ENCODE results near the gene ERLIN1. TPM values are rescaled to one million over a fixed set of nuclear protein-coding genes. Genes with fewer than 3 reads are reported as not detected.

ERLIN1 gene
- total RNA-seq, 1 donor from 2014 or later = 29.0 TPM

- DNase-seq (ENCODE audit: low spot score in 2 of 2, unreplicated experiment in 2 of 2) = no peak
- TF ChIP-seq, protein P1, sequence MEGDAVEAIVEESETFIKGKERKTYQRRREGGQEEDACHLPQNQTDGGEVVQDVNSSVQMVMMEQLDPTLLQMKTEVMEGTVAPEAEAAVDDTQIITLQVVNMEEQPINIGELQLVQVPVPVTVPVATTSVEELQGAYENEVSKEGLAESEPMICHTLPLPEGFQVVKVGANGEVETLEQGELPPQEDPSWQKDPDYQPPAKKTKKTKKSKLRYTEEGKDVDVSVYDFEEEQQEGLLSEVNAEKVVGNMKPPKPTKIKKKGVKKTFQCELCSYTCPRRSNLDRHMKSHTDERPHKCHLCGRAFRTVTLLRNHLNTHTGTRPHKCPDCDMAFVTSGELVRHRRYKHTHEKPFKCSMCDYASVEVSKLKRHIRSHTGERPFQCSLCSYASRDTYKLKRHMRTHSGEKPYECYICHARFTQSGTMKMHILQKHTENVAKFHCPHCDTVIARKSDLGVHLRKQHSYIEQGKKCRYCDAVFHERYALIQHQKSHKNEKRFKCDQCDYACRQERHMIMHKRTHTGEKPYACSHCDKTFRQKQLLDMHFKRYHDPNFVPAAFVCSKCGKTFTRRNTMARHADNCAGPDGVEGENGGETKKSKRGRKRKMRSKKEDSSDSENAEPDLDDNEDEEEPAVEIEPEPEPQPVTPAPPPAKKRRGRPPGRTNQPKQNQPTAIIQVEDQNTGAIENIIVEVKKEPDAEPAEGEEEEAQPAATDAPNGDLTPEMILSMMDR (IDR thresholded peaks at IDR 0.05; ENCODE audit: unreplicated experiment) = no peak
- no peak overlapping the region for H3K4me3 Mint-ChIP-seq
- peaks cover 3% of the 10 kb centered on the region for H3K4me1 Mint-ChIP-seq
- no peaks in the 10 kb centered on the region for H3K9me3 Mint-ChIP-seq
- H3K27ac Mint-ChIP-seq = no peak overlapping the region
- H3K36me3 Mint-ChIP-seq = peaks cover 36% of the 10 kb centered on the region
- H3K27me3 Mint-ChIP-seq (ENCODE audit: low read depth) = no peaks in the 10 kb centered on the region
Observed at GRCh38 chr10:100192350-100192749, 6.5 kb upstream of the ERLIN1 start.

DNA sequence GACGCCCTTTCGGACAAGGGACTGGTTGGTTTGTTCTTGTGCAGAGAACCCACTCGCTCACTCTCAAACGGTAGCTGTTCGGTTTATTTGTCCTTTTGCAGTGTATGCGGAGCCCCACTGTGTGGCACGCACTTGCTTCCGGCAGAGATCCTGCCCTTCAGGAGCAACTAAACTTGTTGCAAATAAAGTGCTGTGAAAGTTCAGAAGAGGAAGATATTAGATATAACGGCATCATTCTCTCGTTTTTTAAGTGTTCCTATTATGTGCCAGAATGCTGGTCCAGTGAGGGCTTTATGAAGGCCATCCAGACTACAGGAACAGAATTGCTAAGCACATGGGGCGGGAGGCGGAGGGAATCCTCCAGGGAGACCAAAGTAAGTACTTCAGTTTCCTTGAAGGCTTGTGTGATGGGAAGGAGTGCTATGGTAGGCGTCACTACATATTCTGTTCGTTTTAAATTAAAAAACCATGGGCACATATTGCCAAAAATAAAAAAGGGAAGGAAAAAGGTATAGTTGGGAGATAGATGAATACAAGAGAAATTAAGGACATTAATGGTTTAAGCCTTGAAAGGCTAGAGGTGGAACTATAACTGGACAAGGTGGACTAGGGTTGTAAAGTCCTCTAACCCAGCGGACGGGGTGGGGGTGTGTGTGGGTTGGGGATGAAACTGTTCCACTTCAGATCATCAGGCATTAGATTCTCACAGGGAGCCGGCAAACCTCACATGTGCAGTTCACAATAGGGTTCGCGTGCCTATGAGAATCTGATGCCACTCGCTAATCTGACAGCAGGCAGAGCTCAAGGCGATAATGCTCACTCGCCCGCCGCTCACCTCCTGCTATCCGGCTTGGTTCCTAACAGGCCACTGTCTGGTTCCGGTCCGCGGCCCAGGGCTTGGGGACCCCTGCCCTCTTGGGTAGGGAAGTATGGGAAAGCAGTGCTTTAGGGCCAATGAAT lies 704 bp upstream of the ERLIN1 start:
- H3K9me3 Mint-ChIP-seq = no peaks in the 10 kb centered on the region
- peaks cover 15% of the 10 kb centered on the region for H3K36me3 Mint-ChIP-seq
- peak overlapping the region; percentile 97 for H3K27ac Mint-ChIP-seq
- H3K4me1 Mint-ChIP-seq = peaks cover 31% of the 10 kb centered on the region
- no peaks in the 10 kb centered on the region for H3K27me3 Mint-ChIP-seq (ENCODE audit: low read depth)
- H3K4me3 Mint-ChIP-seq = peak overlapping the region; percentile 95
- TF ChIP-seq, protein P1 (IDR thresholded peaks at IDR 0.05; ENCODE audit: unreplicated experiment) = no peak
- no peak for DNase-seq (ENCODE audit: low spot score in 2 of 2, unreplicated experiment in 2 of 2)

GRCh38 chr10:100184840-100185239 lies 989 bp downstream of the ERLIN1 start:
- peak overlapping the region; percentile 93 for H3K27ac Mint-ChIP-seq

GRCh38 chr10:100184426-100184825 lies 1.4 kb downstream of the ERLIN1 start:
- TF ChIP-seq, protein P1 (IDR thresholded peaks at IDR 0.05; ENCODE audit: unreplicated experiment) = no peak
- peak overlapping the region; percentile 95 for H3K4me3 Mint-ChIP-seq
- peak overlapping the region; percentile 93 for H3K27ac Mint-ChIP-seq
- no peak for DNase-seq (ENCODE audit: low spot score in 2 of 2, unreplicated experiment in 2 of 2)
- peaks cover 3% of the 10 kb centered on the region for H3K36me3 Mint-ChIP-seq
- H3K27me3 Mint-ChIP-seq (ENCODE audit: low read depth) = no peaks in the 10 kb centered on the region
- no peaks in the 10 kb centered on the region for H3K9me3 Mint-ChIP-seq
- H3K4me1 Mint-ChIP-seq = peaks cover 31% of the 10 kb centered on the region

More at GRCh38 chr10:100184840-100185239, 989 bp downstream of the ERLIN1 start:
- Mint-ChIP-seq H3K4me1 (peaks cover 31% of the 10 kb centered on the region), H3K27me3 (ENCODE audit: low read depth) (no peaks in the 10 kb centered on the region), H3K4me3 (peak overlapping the region; percentile 95), H3K9me3 (no peaks in the 10 kb centered on the region), H3K36me3 (peaks cover 5% of the 10 kb centered on the region)
- TF ChIP-seq, protein P1 (IDR thresholded peaks at IDR 0.05; ENCODE audit: unreplicated experiment) = no peak
- no peak for DNase-seq (ENCODE audit: low spot score in 2 of 2, unreplicated experiment in 2 of 2)

GRCh38 chr10:100183481-100183880 lies 2.3 kb downstream of the ERLIN1 start:
- Mint-ChIP-seq H3K4me3 (no peak overlapping the region), H3K4me1 (peaks cover 31% of the 10 kb centered on the region), H3K36me3 (peaks cover 1% of the 10 kb centered on the region), H3K27me3 (ENCODE audit: low read depth) (no peaks in the 10 kb centered on the region), H3K9me3 (no peaks in the 10 kb centered on the region), H3K27ac (no peak overlapping the region)
- DNase-seq (ENCODE audit: low spot score in 2 of 2, unreplicated experiment in 2 of 2) = no peak
- TF ChIP-seq, protein P1 (IDR thresholded peaks at IDR 0.05; ENCODE audit: unreplicated experiment) = no peak
